A673 (cell line): ENCODE data around the gene VWA7. TPM values are rescaled to one million over a fixed set of nuclear protein-coding genes. Genes with fewer than 3 reads are reported as not detected.
A peak's percentile ranks its signal among the peaks of the same experiment; 100 is the strongest.

Source experiments
- BruUV-seq: library from RNA; stranded (reverse); fragments of 400-500 nt; replicated peaks from 2 replicates; lab custom pipeline; 2021; lab: Mats Ljungman, UMichigan
- CTCF ChIA-PET: fragments of 300-600 bp; sonication (Branson Sonifier 250); formaldehyde crosslinking; loops from one replicate; lab custom pipeline; 2022; ENCODE audit warnings: antibody characterized with exemption; lab: Charles Lee
- POLR2A ChIA-PET: fragments of 300-600 bp; sonication (Branson Sonifier 250); formaldehyde crosslinking; loops from one replicate; lab custom pipeline; 2022; ENCODE audit warnings: antibody characterized with exemption; ENCODE audit not compliant: low non-redundant PET; lab: Charles Lee
- DNase-seq: peaks from one replicate; pipeline ENCODE4 v3.0.0-alpha.2; 2015; ENCODE audit warnings: low spot score
- H3K27ac ChIP-seq: fragments of 200-600 bp; sonication (generic); 2 replicates; pipeline ENCODE4 v1.5.1; 2016; ENCODE audit warnings: mixed run types, low read depth, mild to moderate bottlenecking, mixed read lengths, antibody characterized with exemption, low read length; ENCODE audit not compliant: poor library complexity, severe bottlenecking
- H3K27me3 ChIP-seq: fragments of 200-600 bp; sonication (generic); replicated peaks from 2 replicates; pipeline ENCODE4 v1.6.1; 2017; ENCODE audit warnings: mixed run types, low read depth, mild to moderate bottlenecking, mixed read lengths, antibody characterized with exemption, low read length; ENCODE audit not compliant: insufficient read depth, poor library complexity
- H3K36me3 ChIP-seq: fragments of 200-600 bp; sonication (generic); 2 replicates; pipeline ENCODE4 v1.6.1; 2016; ENCODE audit warnings: mixed run types, mild to moderate bottlenecking, mixed read lengths, antibody characterized with exemption, low read length; ENCODE audit not compliant: insufficient read depth, poor library complexity, severe bottlenecking
- H3K4me1 ChIP-seq: fragments of 200-600 bp; sonication (generic); 2 replicates; pipeline ENCODE4 v1.6.1; 2017; ENCODE audit warnings: mixed run types, mild to moderate bottlenecking, mixed read lengths, antibody characterized with exemption, low read length; ENCODE audit not compliant: insufficient read depth, poor library complexity, severe bottlenecking
- H3K4me3 ChIP-seq: fragments of 200-600 bp; sonication (generic); 2 replicates; pipeline ENCODE4 v1.5.1; 2016; ENCODE audit warnings: low read depth, mixed run types, mild to moderate bottlenecking, mixed read lengths, low read length; ENCODE audit not compliant: poor library complexity, severe bottlenecking
- H3K9me3 ChIP-seq: fragments of 200-600 bp; sonication (generic); 2 replicates; pipeline ENCODE4 v1.6.1; 2016; ENCODE audit warnings: mixed run types, low read depth, mild to moderate bottlenecking, mixed read lengths, antibody characterized with exemption, low read length; ENCODE audit not compliant: poor library complexity, severe bottlenecking
- EZH2 ChIP-seq: fragments of 200-600 bp; sonication (generic); IDR thresholded peaks from 2 replicates; pipeline ENCODE4 v1.6.1; 2017; ENCODE audit warnings: borderline replicate concordance, low read depth, mild to moderate bottlenecking, mixed read lengths, antibody characterized with exemption, low read length; ENCODE audit not compliant: poor library complexity, severe bottlenecking
- intact Hi-C: fragments of 100-400 bp; cut with micrococcal nuclease; formaldehyde crosslinking; loops from one replicate; pipeline ENCODE4 v1.10.0; 2022; ENCODE audit not compliant: unreplicated experiment
- total RNA-seq: library from RNA; stranded (reverse); gene quantifications from 2 replicates; pipeline ENCODE4 v1.2.3, GENCODE V29; 2021
- TF ChIP-seq, protein P1 (sequence below): fragments of 300-800, 200-600 bp; sonication (generic); conservative IDR thresholded peaks from 2 replicates; pipeline ENCODE4 v1.5.1; 2017; ENCODE audit warnings: low read depth, mild to moderate bottlenecking, antibody characterized with exemption, low read length, moderate library complexity, mixed read lengths

Gene VWA7
- total RNA-seq, 1 experiment from 2014 or later: 2.8 TPM

DNA sequence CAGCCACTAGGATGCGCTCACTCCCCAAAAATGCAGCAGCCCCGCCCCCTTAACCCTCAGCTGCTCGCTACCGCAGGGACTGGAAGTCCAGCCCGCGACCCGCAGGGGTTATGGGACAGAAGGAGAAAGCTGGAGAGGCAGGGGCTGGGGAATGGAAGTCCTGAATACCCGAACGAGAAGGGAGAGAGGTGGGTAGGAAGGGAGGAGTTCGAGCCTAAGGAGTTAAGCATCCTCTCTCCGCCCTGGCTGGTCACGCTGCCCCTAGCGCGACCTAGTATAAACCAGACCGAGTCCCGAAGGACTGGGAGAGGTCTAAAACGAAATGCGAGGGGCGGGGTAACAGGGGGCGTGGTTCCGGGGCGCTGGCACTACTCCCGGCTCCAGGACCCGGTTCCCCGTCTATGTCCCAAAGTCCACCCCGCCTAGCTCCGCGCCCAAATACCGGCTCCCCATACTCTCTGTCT is 47.6 kb downstream of the VWA7 start:
- ChIA-PET POLR2A (interaction anchor here (1.0 to 1.2 kb wide), 2 partner anchors 10 to 98 kb away, joined by 4 to 8 read pairs; partner anchors contain the start of genes HSPA1B and MSH5), CTCF (interaction anchor here (0.6 to 1.6 kb wide), 2 partner anchors 39 to 101 kb away, joined by 3 to 14 read pairs; no protein-coding TSS in a partner anchor)
- peak overlapping the region; percentile 76 for H3K4me3 ChIP-seq
- peaks cover 54% of the 10 kb centered on the region for H3K36me3 ChIP-seq
- peak overlapping the region; percentile 70 for H3K27ac ChIP-seq
- peak; percentile 85 for DNase-seq
- H3K9me3 ChIP-seq: no peaks in the 10 kb centered on the region
- H3K4me1 ChIP-seq: peaks cover 15% of the 10 kb centered on the region
- intact Hi-C loops: loop anchor here (2.0 kb wide), 1 partner anchor 97 kb away; the partner anchor contains the start of gene HSPA1B
- TF ChIP-seq, protein P1, sequence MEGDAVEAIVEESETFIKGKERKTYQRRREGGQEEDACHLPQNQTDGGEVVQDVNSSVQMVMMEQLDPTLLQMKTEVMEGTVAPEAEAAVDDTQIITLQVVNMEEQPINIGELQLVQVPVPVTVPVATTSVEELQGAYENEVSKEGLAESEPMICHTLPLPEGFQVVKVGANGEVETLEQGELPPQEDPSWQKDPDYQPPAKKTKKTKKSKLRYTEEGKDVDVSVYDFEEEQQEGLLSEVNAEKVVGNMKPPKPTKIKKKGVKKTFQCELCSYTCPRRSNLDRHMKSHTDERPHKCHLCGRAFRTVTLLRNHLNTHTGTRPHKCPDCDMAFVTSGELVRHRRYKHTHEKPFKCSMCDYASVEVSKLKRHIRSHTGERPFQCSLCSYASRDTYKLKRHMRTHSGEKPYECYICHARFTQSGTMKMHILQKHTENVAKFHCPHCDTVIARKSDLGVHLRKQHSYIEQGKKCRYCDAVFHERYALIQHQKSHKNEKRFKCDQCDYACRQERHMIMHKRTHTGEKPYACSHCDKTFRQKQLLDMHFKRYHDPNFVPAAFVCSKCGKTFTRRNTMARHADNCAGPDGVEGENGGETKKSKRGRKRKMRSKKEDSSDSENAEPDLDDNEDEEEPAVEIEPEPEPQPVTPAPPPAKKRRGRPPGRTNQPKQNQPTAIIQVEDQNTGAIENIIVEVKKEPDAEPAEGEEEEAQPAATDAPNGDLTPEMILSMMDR: no peak; the same call in 1 of the 2 replicates
- TF ChIP-seq EZH2: no peak
- H3K27me3 ChIP-seq: no peaks in the 10 kb centered on the region
- BruUV-seq: no TSS peak

DNA sequence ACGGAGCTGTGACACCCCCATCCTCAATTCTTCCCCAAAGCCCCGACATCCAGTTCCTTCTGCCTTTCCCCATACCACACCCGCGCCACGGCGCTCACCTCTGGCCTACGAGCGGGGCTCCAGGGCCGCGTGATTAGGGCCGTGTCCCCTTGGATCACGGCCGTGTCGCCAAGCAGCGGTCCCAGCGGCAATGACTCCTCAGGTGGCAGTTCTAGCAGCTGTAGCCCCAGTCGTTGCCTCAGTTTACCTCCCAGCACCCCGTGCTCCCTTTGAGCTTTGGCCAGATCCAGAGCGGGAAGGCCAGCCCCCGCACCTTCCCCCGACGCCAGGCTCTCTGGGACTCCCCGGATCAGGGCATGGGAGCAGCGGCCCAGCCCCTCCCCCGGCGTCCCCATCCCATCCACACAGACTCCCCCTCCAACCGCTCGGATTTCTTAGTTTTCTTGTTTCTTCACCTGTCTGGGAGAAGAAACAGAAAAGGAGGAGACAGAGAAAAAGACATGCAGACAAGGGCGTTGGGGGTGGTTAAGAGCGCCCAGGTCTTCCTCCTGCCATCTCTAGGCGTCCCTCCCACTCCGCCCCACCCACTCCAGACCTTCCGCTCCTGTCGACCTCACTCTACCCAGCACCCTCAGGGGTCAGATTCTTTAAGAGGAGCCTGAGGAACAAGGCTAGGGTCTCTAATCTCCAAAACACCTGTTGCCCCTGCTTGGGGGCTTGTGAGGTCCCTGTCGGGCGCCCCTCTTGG is 48.2 kb downstream of the VWA7 start, which contains the start of gene DDAH2:
DDAH2 (minus strand) TSS at position 533 of the 748 bp plus-strand sequence; CDS start at position 395, 138 bp downstream.
- ChIA-PET CTCF (interaction anchor here (0.6 to 1.6 kb wide), 2 partner anchors 38 to 101 kb away, joined by 3 to 14 read pairs; no protein-coding TSS in a partner anchor), POLR2A (no interaction called here)
- Histone ChIP-seq H3K36me3 (peaks cover 51% of the 10 kb centered on the region), H3K4me1 (peaks cover 11% of the 10 kb centered on the region), H3K9me3 (no peaks in the 10 kb centered on the region), H3K27me3 (no peaks in the 10 kb centered on the region), H3K27ac (peak within 1 kb of the TSS; percentile 70), H3K4me3 (peak within 1 kb of the TSS; percentile 76)
- intact Hi-C loops: loop anchor here (2.0 kb wide), 1 partner anchor 98 kb away; the partner anchor contains the start of gene HSPA1B
- DNase-seq: no peak
- TF ChIP-seq, protein P1: peak; percentile 89; the same call in 1 of the 2 replicates
- no peak for TF ChIP-seq EZH2
- TSS peak; percentile 50 for BruUV-seq

DNA sequence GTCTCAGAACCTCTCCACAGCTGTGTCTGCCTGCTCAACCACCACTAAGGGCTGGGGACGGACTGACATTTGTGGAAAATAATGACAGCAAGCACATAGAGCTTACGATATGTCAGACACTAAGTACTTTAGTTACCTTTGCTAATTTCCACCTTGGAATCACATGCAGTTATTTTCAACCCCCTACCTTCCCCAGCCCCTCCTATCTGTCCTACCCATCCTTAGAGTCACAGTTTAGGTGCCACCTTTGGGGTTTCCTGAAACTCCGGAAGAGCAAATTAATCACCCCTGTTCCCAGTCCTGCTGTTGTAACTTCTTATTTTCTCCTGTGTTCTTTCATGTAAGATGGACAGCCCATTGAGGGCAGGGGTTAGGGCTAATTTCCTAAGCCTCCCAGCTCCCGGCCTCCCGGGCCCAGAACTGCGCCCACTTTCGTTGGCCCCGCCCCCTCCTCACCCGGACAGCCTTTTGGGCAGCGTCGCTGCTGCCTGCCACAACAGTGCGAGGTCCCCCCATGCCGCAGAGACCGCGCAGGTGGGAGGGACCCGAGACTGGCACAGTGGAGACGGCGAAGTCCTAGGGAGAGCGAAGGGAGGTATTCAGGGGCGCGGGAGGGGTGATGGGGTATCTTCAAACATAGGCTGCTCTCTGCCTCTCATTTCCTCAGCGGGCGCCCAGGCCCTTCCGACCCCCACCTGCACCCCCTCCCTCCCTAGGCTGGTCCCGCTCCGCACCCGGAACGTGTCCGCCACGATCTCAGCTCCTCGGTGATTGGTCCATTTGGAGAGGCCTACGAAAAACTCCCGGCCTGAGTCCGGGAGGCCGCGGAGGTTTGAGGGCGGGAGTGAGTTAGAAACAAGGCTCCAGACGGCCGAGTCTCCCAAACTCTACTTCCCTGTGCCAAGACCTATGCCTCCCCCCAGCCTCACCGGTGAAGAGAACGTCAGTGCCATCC is 49.1 kb downstream of the VWA7 start:
- POLR2A ChIA-PET: no interaction called here
- DNase-seq: no peak
- Histone ChIP-seq H3K9me3 (no peaks in the 10 kb centered on the region), H3K27me3 (no peaks in the 10 kb centered on the region), H3K36me3 (peaks cover 41% of the 10 kb centered on the region), H3K27ac (no peak overlapping the region), H3K4me3 (no peak overlapping the region), H3K4me1 (peaks cover 11% of the 10 kb centered on the region)
- no TSS peak for BruUV-seq
- intact Hi-C loops: loop anchor here (2.0 kb wide), 1 partner anchor 99 kb away; the partner anchor contains the start of gene HSPA1B
- CTCF ChIA-PET: no interaction called here
- no peak for TF ChIP-seq EZH2
- TF ChIP-seq, protein P1: no peak
